OCI-LY1 (cell line): ENCODE measurements around the gene NPAS1.

Experiments
- CTCF ChIP-seq: fragments of 200-600 bp; sonication (generic), shearing (Covaris generic); IDR thresholded peaks from 2 replicates; pipeline ENCODE4 v1.5.1; 2017; ENCODE audit warnings: mild to moderate bottlenecking, antibody characterized with exemption, low read length, moderate library complexity, mixed read lengths
- EZH2 ChIP-seq: fragments of 200-600 bp; sonication (generic), shearing (Covaris generic); IDR thresholded peaks from 2 replicates; pipeline ENCODE4 v1.8.0; 2017; ENCODE audit warnings: borderline replicate concordance, mixed run types, mild to moderate bottlenecking, antibody characterized with exemption, low read length, moderate library complexity, mixed read lengths

DNA sequence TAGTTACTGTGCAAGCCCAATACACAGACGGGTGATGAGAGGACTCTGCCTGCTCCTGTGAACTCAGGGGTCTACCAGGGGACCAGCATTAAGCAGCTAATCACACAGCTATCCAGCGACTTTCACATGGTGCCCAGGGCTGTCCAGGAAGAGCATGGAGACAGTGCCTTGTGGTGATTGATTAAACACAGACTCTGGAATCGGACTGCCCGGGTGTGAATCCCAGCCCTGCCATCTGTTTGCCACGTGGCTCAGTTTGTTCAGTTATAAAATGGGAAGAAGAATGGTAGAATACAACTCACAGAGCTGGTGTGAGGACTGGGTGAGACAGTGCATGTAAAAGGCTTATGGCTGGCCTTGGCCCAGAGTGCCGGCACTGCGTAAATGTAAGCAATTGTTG lies 42.1 kb upstream of the NPAS1 start:
- TF ChIP-seq EZH2, result no peak
- TF ChIP-seq CTCF, result no peak
